OCI-LY1 (cell line): ENCODE data around the gene TTLL5.

Experiments
- EZH2 ChIP-seq: fragments of 200-600 bp; sonication (generic), shearing (Covaris generic); IDR thresholded peaks from 2 replicates; pipeline ENCODE4 v1.8.0; 2017; ENCODE audit warnings: borderline replicate concordance, mixed run types, mild to moderate bottlenecking, antibody characterized with exemption, low read length, moderate library complexity, mixed read lengths
- TF ChIP-seq, protein P1 (sequence below): fragments of 200-600 bp; sonication (generic), shearing (Covaris generic); IDR thresholded peaks from 2 replicates; pipeline ENCODE4 v1.5.1; 2017; ENCODE audit warnings: mild to moderate bottlenecking, antibody characterized with exemption, low read length, moderate library complexity, mixed read lengths

GRCh38 chr14:75723716-75724115 is 62.7 kb downstream of the TTLL5 start:
- TF ChIP-seq, protein P1, sequence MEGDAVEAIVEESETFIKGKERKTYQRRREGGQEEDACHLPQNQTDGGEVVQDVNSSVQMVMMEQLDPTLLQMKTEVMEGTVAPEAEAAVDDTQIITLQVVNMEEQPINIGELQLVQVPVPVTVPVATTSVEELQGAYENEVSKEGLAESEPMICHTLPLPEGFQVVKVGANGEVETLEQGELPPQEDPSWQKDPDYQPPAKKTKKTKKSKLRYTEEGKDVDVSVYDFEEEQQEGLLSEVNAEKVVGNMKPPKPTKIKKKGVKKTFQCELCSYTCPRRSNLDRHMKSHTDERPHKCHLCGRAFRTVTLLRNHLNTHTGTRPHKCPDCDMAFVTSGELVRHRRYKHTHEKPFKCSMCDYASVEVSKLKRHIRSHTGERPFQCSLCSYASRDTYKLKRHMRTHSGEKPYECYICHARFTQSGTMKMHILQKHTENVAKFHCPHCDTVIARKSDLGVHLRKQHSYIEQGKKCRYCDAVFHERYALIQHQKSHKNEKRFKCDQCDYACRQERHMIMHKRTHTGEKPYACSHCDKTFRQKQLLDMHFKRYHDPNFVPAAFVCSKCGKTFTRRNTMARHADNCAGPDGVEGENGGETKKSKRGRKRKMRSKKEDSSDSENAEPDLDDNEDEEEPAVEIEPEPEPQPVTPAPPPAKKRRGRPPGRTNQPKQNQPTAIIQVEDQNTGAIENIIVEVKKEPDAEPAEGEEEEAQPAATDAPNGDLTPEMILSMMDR: no peak
- no peak for TF ChIP-seq EZH2
